NCI-H2029 treated with DMSO at 0.1 percent for 48 hours (cell line): ENCODE results near the gene MIF.
"Not testable (repeated sequence)": the region's sequence is repeated elsewhere in the genome, so short reads cannot be mapped to it uniquely, and the experiment has no call there.

ENCODE experiments used
- DNase-seq: peaks from one replicate; lab custom pipeline; 2025; lab: John Stamatoyannopoulos, UW

MIF gene

DNA sequence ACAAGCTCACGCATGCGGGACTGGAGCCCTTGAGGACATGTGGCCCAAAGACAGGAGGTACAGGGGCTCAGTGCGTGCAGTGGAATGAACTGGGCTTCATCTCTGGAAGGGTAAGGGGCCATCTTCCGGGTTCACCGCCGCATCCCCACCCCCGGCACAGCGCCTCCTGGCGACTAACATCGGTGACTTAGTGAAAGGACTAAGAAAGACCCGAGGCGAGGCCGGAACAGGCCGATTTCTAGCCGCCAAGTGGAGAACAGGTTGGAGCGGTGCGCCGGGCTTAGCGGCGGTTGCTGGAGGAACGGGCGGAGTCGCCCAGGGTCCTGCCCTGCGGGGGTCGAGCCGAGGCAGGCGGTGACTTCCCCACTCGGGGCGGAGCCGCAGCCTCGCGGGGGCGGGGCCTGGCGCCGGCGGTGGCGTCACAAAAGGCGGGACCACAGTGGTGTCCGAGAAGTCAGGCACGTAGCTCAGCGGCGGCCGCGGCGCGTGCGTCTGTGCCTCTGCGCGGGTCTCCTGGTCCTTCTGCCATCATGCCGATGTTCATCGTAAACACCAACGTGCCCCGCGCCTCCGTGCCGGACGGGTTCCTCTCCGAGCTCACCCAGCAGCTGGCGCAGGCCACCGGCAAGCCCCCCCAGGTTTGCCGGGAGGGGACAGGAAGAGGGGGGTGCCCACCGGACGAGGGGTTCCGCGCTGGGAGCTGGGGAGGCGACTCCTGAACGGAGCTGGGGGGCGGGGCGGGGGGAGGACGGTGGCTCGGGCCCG lies at the start of gene MIF:
Gene MIF (plus strand): TSS at position 439 of the 765 bp plus-strand sequence. CDS start 92 bp downstream, at position 531.
- peak; percentile 44 for DNase-seq

DNA sequence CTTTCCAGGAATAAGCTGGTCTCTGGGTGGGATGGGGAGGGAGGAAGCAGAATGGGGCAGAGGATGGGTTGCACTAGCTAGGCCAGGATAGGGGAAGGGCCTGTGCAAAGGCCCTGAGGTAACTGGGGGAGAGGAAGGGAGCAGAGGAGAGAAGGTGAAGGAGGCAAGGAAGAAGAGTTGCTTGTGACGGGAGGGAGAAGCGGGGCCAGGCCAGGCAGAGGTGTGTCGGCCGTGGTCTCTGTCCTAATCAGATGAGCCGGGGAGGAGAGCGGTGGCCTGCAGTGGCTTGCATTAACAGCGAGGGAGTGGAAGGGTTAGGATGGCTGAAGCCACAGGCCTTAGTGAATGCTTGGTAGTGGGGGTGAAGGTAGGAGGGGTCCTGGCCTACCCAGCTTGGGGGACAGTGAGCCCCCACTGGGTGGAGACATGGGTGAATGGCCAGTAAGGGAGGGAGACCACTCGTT lies 49.4 kb upstream of the MIF start:
- DNase-seq: no peak

DNA sequence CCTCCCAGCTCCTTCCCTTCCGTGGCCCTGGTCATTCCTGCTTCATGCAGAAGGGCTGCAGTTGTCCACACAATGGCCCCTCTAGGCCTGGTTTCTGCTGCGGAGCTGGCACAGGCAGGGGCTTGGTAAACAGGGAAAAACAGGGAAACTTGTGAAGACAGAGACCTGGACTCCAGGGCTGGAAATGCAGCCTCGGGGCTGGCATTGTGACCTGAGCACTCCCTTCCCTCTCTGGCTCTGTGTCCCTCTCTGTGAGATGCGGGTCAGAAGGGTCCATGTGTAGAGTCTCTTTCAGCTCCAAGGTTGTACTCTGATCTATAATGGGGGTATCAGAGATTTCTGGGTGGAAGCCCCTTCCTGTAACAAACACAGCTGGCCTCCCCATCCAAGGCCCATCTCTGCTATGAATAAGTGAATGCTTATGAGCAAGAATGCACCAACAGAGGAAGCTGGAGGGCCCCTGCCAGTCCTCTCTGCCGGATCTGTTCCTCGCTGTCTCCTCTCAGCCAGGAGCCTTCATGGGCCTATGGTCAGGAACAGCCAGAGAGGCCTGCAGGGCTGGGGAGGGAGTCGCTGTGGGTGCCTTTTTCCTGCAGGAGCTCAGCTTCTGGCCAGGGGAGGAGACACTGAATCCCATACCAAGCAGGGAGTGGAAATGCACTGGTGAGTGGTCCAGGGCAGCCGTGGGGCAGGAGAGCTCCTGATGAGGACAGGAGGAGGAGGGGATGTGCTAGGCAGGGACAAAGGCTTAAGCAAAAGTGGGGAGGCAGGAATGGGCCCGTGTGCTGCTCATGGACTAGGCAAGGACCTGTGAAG lies 48.7 kb upstream of the MIF start:
- DNase-seq: no peak

GRCh38 chr22:23846081-23846469 lies 48.1 kb upstream of the MIF start:
- no peak for DNase-seq

GRCh38 chr22:23847310-23847920 lies 46.8 kb upstream of the MIF start:
- no peak for DNase-seq

DNA sequence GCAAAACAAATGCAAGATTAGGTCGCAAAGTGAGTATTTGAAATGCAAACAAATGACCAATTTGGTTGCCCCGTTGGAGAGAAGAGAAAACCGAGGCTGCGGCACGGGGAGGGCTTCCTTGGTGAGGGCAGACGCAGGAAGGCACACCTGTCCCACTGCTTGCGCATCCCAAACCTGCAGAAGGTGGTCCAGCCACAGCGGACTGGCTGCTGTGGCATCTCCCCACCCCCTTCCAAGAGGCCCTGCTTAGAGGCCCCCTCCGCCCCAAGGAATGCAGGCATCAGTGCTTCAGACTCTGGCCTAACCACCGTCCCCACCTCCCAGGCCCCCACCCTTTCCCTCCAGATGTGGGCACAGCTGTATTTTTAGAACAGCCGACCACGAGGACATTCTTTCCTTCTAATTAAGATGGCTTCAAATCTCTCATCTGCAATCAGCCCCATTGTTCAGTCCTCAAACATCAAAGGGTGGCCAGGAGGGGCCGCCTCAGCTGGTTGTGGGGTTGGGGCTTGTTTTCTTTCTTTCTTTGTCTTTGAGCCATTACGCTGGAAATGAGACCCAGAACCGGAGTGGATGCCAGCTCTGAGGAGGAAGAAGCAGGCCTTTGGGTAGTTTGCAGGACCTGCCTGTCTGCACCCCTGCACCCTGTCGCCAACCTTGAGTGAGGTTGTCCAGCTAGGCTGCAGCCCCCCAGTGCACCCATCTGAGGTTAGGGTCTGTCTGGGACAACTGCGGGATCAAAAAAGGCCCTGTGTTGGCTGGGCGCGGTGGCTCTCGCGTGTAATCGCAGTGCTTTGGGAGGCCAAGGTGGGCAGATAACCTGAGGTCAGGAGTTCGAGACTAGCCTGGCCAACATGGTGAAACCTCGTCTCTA lies 46.0 kb upstream of the MIF start:
- DNase-seq: no peak

GRCh38 chr22:23849009-23850006 lies 44.9 kb upstream of the MIF start:
- no peak for DNase-seq

- DNase-seq: no peak
Observed at GRCh38 chr22:23850136-23850611, 44.0 kb upstream of the MIF start.

- DNase-seq: no peak
Observed at GRCh38 chr22:23856721-23857605, 37.2 kb upstream of the MIF start.

DNA sequence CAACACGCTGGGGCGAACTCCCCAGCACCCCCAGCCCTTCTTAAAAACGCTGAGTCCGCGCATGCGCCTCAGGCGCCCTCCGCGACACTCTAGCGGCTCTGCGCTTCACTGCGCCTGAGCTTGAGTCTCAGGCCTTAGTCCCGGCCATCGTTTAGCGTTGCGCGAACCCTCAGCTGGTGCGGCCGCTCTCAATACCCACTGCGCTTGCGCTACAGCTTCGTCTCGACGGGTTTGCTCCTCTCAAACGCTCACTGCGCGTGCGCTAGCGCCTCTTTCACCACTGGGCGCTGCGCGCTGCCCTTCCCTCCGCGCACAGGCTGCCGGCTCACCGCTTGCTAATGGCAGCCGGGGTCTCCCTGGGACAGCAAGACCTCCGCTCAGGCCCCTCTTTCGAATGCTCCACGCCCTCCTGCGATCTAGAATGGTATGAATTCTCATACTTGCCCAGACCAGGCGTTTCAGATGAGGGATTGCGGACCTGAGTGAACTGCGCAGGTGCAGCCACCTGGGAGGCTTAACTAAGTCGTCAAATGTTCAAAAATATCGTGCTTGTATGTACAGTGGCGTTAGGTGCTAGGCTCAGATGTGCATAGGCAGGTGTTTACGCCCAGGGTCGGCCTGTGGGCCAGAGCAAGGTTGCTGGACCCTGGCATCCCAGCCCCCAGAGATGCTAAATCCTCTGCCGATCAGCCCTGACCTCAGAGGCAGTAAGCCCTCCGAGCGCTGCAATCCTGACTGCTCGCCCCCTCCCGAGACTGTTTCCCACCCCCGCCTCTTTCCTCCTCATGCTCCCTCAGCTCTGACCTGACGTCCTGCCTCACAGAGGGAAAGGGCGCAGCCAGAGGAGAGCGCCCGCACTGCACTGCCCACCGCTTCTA lies 36.3 kb upstream of the MIF start, which contains the start of gene SLC2A11:
Gene SLC2A11 (plus strand): TSS at position 270 of the 878 bp plus-strand sequence. CDS start 125 bp downstream, at position 395.
- peak; percentile 90 for DNase-seq

- no peak for DNase-seq
Observed at GRCh38 chr22:23858484-23858815, 35.7 kb upstream of the MIF start.

DNA sequence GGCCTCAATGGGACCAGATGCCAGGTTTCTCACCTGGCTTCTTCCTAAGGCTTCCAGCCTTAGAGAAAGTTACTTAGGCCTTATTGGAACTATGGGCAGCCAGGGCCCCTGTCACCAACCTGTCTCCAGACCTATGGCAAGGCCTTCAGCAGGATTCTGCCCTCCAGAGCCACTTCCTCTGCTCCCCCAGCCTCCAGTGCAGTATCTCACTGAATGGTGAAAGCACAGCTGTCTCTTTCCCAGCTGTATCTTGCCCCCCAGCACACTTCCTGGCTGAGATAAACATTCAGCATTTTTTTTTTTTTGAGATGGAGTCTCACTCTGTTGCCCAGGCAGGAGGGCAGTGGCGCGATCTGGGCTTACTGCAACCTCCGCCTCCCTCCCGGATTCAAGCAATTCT lies 35.0 kb upstream of the MIF start:
- DNase-seq: no peak

GRCh38 chr22:23860187-23860586 lies 34.0 kb upstream of the MIF start:
- DNase-seq: not testable (repeated sequence)

DNA sequence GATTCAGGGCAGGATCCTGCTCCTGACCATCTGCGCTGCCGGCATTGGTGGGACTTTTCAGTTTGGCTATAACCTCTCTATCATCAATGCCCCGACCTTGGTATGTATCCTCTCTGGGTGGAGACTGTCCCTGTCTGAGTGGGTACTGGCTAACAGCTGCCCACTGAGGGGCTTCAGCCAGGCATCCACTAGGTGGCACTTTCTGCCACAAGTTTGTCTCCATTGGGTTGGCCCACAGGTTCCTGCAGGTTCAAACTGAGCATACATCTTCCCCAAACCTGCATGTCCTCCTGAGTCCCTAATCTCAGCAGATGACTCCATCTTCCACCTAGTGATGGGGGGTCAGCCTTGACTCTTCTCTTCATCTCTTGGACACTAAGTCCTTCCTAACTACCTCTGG lies 32.1 kb upstream of the MIF start:
- peak; percentile 17 for DNase-seq

DNA sequence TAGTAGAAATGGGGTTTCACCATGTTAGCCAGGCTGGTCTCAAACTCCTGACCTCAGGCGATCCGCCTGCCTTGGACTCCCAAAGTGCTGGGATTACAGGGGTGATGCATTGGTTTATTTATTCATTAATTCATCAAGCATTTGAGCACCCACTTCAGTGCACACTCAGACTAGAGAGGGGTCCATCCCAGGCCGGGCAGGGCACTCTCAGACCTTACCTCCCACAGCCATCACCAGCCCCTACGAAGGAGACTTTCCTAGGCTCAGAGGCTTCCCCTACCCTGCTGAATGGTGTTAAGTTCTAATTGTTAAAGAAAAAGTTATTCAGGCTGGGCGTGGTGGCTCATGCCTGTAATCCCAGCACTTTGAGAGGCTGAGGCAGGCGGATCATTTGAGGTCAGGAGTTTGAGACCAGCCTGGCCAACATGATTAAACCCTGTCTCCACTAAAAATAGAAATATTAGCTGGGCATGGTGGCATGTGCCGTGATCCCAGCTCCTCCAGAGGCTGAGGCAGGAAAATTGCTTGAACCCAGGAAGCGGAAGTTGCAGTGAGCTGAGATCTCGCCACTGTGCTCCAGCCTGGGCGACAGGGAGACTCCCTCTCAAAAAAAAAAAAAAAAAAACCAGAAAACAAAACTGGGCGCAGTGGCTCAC lies 29.6 kb upstream of the MIF start:
- DNase-seq: not testable (repeated sequence)

DNA sequence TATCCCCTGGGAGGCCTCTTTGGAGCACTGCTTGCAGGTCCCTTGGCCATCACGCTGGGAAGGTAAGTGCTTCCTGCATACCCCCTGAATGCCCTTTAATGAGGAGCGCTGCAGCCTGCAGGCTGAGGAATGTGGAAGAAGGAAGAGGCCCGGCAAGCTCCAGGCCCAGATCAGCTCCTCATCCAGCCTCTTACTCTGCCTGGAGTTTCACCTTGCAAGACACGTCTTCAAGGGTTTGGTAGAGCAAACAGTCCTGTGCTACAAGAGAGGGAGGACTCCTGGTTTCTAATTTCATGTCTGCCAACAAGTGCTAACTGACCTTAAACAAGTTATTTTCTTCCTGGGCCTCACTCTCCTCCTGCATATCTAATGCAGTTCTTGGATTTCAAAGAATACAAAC lies 25.6 kb upstream of the MIF start:
- no peak for DNase-seq

DNA sequence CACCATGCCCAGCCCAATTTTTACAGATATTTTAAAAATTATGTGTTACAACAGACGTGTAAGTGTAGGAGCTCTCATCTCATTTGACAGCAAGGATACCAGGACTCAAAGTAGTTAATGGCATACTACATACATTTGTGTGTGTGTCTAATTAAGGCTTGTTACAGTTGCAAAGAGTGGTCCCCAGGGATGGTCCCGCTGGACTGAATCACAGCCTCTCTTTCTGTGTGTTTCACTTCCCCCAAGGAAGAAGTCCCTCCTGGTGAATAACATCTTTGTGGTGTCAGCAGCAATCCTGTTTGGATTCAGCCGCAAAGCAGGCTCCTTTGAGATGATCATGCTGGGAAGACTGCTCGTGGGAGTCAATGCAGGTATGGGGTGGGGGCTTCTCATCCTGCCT lies 19.3 kb upstream of the MIF start:
- DNase-seq: no peak

GRCh38 chr22:23875801-23876200 lies 18.4 kb upstream of the MIF start:
- DNase-seq: no peak
